Skin of body (tissue), 2 donors: ENCODE data around the gene ARID3B. TPM values are rescaled to one million over a fixed set of nuclear protein-coding genes. Genes with fewer than 3 reads are reported as not detected.
A peak's percentile ranks its signal among the peaks of the same experiment; 100 is the strongest.
"Not testable (repeated sequence)": the region's sequence is repeated elsewhere in the genome, so short reads cannot be mapped to it uniquely, and the experiment has no call there.

ENCODE experiments used
- DNase-seq: peaks from one replicate; lab custom pipeline; 2025; lab: John Stamatoyannopoulos, UW
- total RNA-seq: library from RNA; depleted of rRNA; stranded (reverse); fragments of >200 nt; gene quantifications from one replicate; pipeline ENCODE4 v1.2.3, GENCODE V29; 2014

Gene ARID3B
- total RNA-seq, 1 donor from 2014 or later, result 4.8 TPM

DNA sequence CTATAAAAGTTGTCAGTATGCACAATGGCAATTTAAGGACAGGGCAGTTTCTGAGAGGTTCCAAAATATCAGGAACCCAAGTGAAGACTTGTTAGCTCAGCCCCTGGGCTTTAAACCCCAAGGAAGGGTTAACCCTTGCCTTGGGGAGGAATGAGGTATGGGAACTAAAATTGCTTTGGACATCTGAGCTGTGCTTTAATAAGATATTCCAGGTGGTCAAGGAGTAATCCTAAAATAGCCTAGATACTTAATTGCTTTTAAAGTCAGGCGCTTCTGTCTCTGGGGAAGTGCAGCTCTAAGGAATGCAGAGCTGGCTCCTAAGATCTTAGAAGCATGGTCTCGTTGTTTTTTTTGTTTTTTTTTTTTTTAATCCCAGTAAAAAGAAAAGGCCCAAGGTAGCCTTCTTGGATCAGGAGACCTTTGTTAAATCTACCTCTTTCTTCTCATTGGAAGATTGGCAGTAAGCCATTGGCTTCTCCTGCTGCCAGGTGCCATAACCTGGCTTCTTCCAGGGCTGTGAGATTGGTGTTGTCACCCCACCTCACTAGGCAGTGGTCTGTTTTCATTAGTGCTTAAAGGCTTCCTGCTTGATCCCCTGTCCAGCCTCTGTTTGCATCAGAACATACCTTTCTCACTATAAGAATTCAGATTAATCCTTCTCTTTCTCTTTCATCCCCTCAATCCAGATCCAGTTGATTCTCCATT, 24.5 kb downstream of the ARID3B start:
- DNase-seq, result no peak

GRCh38 chr15:74568594-74568993, 27.6 kb downstream of the ARID3B start:
- no peak for DNase-seq

DNA sequence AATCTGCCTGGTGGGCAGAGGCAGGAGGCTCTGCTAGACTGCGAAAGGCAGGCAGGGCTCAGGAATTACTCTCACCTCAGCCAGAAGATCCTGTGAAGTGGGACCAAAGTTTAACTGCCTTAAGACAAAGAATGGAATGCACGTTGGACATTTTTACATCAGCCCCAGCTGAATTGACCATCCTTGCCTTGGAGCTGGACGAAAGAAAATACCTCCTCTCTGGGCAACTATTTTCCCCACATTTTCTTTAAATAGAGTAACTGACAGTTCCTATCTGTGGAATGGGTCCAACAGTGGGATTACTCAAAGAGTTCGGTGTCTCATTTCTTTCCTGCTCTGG, 28.7 kb downstream of the ARID3B start:
- no peak for DNase-seq

- no peak for DNase-seq
These were observed 30.2 kb downstream of the ARID3B start for GRCh38 chr15:74571191-74571590.

DNA sequence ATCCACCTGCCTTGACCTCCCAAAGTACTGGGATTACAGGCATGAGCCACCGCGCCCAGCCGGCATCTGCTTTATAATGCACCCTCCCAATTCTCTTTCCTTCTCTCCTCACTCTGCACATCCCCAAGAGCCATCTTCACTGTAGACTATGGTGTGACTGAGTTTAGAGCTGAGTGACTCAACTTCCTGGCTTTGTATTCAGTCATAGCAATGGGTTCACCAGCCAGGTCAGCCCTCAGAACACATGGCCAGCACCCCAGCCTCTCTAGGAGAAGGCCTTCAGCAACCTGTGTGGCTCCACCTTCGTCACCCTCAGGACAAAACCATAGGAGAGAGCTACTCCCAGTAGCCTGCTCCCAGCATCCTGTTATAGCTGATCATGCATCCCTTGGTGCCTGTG, 33.0 kb downstream of the ARID3B start:
- DNase-seq, result no peak

DNA sequence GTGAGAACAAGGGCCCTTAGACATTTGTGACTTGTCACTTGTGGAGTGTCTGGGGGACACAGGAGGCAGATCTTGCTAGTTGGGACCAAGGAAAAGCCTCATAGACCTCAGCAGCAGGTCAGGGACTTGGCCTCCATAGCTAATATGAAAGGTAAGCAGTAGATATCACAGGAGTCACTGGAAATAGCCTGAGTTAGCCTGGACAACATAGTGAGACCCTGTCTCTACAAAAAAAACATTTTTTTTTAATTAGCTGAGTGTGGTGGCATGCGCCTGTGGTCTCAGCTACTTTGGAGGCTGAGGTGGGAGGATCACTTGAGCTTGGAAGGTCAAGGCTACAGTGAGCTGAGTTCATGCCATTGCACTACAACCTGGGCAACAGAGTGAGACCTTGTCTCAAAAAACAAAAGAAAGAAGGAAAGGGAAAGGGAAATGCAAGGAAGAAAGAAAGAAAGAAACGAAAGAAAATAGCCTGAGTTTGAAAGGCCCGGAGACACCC, 37.5 kb downstream of the ARID3B start:
- DNase-seq, result no peak

DNA sequence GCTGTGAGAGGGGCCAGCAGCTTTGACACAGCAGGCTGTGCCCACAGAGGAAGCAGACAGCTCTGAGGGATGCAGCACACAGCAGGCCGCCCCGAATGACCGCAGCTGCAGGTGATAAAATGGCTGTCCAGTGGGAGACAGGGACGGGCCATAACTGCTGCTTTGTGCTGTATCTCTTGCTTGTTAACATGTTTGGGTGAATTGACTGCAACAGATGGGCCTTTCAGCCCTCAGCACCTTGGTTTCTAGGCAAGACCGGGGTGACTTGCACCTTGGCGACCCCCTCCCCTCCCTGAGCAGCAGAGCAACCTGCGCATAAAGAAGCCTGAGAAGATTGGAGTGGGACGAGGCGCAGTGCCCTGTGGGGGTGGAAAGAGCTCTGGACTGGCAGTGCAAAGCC, 38.0 kb downstream of the ARID3B start:
- no peak for DNase-seq

- DNase-seq, result no peak
These were observed 39.7 kb downstream of the ARID3B start for GRCh38 chr15:74580538-74581350.

DNA sequence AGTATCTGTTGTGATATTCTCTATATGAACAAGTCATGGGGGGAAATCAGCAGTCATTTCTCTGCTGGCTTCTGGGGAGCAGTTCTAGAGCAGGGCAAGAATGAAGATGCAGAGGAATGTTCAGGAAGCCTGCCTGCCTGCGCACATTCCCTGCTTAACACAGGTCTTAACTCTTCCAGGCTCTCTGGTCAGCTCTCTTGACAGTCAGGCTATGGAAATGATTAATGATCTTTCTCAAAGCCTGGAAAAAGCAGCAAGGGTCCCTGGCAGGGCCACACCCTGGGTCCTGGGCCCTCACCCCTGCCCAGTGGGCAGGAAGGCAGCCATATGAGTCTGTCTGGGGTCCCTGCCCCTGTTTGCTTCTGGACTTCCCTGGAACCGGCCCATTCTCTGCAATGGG, 43.2 kb downstream of the ARID3B start:
- no peak for DNase-seq

GRCh38 chr15:74584779-74585178, 43.8 kb downstream of the ARID3B start:
- no peak for DNase-seq

DNA sequence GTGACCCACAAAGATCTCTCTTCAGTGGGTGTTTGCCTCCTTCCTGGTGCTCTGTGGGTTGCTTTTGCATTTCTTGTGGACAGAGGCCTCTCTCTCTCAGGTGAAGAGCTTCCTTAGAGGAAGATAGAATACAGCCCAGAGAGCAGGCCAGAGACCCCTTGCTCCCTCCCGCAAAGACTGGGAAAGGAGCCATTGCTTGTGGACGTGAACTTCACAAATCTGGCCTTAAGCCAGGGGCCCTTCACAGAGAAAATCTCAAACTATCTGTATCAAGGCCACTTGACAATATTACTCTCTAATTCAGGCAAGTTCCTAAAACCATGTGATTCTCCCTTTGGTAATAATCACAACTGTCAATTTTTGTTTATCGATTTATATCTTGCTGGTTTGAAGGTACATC, 44.2 kb downstream of the ARID3B start:
- DNase-seq, result no peak

DNA sequence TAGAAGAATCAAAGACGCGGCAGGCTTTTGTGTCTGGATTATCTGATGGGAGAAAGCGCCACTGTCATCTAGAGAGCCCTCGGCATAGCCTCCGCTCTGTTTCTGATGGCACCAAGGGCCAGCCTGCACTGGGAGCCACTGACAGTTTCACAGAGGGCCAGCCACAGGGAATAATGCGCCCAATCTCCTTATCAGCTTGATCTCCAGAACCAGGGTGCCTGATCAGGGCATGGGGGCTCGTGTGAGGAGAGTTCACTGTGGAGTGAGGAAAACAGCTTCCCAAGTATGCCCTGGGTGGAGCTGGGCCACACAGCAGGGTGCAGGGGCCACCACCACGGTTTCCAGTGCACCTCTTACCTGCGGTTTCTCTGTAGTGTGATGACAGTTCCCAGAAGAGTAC, 44.8 kb downstream of the ARID3B start:
- no peak for DNase-seq

GRCh38 chr15:74589826-74590225, 48.8 kb downstream of the ARID3B start:
- DNase-seq, result no peak

DNA sequence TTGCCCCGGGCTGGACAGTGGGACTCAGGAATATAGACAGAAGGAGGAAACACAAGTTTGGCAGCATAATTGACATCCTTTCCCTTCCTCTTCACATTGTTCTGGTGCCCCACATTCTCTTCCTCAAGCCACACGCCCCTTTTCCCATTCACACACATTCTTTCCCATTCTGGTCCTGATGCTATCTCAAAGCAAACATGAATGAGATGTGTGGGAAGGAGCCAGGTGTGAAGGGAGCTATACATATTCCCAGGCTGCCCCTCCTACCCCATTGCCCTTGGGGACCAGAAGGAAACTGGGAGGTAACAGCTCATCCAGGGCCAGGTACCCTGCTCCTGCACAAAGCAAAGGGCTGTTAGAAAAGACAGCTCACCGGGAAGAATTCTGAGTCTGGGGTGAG, 51.2 kb downstream of the ARID3B start:
- DNase-seq, result no peak

DNA sequence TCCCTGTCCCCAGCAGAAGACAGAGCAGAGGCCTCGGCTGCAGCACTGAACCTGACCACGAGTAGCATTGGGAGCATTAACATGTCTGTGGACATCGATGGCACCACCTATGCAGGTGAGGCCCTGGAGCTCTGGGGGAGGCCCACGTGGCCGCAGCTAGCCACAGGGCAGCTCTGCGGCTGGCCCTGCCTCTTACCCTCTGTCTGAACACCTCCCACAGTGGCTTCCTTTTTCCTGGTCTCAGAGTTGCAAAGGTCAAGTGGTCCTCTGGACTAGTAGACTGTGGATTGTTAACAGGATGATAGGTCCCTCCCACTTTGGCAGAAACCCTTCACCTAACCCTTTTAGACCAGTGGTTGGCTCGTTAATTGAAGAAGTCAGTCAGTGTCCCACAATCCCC, 52.1 kb downstream of the ARID3B start:
- no peak for DNase-seq

DNA sequence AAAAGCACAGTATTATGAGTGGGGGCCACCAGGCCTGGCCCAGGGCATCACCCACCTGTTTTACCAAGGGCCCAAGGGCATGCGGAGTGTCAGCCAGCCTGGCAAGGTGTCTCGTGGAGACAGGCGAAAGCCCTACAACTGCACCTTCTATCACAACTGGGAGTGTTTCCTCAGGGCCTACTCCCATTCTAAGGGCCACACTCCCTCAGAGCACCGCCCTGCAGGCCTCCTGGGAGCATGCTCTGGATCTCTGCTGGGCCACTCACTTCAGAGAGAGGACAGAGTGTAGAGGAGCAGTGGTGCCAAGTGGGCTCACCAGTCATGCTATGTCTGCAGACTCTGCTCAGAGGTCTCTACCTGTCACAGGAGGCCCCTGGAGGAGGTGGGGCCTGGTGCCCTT, 53.4 kb downstream of the ARID3B start:
- DNase-seq, result no peak

DNA sequence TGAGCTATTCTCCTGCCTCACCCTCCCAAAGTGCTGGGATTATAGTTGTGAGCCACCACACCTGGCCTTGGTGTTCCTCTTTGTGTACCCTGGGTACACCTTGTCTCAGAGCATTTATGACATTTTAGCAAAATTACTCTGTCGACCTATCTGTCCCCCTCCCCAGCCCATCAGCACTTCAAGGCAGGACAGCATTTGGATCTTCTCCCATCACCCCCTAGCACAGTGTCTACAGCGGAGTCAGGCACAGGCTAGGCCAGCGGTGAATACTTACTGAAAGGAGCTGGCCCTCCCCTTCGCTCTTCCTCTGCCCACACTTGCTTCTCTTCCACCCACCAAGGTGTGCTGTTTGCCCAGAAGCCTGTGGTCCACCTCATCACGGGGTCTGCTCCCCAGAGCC, 54.3 kb downstream of the ARID3B start:
- no peak for DNase-seq

DNA sequence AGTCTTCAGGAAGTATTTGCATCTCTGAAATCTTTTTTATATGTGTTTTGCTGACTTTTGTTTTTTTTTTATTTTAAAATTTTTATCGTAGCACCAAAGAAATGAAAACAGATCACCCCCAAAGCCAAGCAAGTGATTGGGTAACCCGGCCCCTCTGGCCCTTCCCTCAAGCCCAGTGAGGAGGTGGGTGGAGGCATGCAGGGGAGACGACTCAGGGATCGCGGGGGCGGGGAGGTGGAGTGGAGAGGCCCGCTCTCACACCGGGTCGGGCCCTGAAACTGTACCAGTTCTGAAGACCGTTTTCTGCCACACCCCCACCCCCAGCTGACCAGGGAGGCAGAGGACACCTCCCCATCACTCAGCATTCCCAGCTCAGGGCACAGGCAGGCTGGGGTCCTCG, 55.7 kb downstream of the ARID3B start:
- DNase-seq, result not testable (repeated sequence)

GRCh38 chr15:74597146-74597705, 56.2 kb downstream of the ARID3B start:
- DNase-seq, result not testable (repeated sequence)

DNA sequence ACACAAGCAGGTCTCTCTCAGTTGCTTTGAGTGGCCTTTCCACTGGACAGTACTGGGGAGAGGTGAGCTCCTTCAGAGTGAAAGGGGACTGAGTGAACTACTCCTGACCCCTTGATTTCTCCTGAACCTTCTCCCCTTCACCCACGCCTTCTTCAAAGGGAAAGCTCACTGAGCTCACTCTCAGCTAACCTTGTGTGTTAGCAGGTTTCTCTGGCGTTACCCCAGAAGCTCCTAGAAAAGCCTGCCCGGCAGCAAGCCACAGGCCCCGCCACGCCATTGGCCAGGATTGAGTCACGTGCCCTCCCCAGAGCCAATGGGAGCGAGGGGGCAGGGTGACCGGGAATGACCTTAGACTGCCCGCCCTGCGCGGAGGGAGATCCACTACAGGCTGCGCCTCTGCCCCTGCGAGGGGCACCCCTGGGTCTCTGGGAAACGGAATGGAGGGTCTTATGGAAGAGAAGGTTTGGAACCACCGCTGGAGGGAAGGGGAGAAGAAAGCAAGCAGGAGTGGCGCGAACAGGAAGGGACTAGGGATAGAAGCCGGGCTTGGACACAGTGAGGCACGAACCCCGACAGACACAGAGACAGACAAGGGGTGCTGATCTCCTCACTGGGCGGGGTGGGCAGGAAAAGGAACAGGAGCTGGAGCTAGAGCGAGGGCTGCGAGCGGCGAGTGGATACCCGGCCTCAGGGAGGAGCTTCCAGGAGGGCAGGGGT, 57.3 kb downstream of the ARID3B start:
- peak; percentile 82 for DNase-seq

DNA sequence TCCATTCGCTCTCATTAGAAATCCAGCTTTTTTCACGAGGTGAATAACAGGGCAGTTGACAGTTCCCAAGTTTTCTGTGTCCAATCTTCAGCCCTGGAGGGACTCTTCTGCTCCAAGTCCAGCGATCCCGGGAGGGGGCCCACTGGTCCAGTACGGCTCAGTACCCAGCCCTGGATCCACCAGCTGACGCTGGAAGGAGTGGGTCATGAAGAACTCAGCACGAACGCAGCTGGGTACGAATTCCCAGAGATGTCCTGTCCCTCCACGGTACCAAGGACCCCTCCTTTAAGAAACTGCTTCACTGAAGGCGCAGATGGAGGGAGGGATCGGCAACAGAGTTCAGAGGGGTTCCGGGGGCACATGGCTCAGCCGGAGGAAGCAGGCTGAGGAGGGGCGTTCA, 58.1 kb downstream of the ARID3B start:
- no peak for DNase-seq
